ENCODE measurements around the gene RHBDL2.
A peak's percentile ranks its signal among the peaks of the same experiment; 100 is the strongest.
"Not testable (repeated sequence)": the region's sequence is repeated elsewhere in the genome, so short reads cannot be mapped to it uniquely, and the experiment has no call there.

The RHBDL2 gene

GRCh38 chr1:38941527-38942019, at the start of gene RHBDL2:
RHBDL2 (minus strand) TSS chr1:38941830; CDS start chr1:38919212, 22,618 bp downstream.
- DNase-seq = no peak

GRCh38 chr1:38990738-38991637, 49.4 kb upstream of the RHBDL2 start, which contains the start of gene AKIRIN1:
AKIRIN1 (plus strand) TSS chr1:38991276; CDS start chr1:38991381, 105 bp downstream.
- peak; percentile 88 to 91 for DNase-seq

- no peak for DNase-seq
Observed at GRCh38 chr1:38990386-38990737, 48.7 kb upstream of the RHBDL2 start.

- DNase-seq = no peak
Observed at GRCh38 chr1:38989979-38990378, 48.3 kb upstream of the RHBDL2 start.

GRCh38 chr1:38979380-38979779, 37.8 kb upstream of the RHBDL2 start:
- not testable (repeated sequence) for DNase-seq

- DNase-seq = not testable (repeated sequence)
Observed at GRCh38 chr1:38978245-38978542, 36.6 kb upstream of the RHBDL2 start.

- peak; percentile 13 for DNase-seq
Observed at GRCh38 chr1:38977399-38978244, 36.0 kb upstream of the RHBDL2 start.

GRCh38 chr1:38973659-38974437, 32.2 kb upstream of the RHBDL2 start:
- no peak for DNase-seq

- DNase-seq = not testable (repeated sequence)
Observed at GRCh38 chr1:38973145-38973544, 31.5 kb upstream of the RHBDL2 start.

- DNase-seq = no peak
Observed at GRCh38 chr1:38964140-38964548, 22.5 kb upstream of the RHBDL2 start.

- DNase-seq = no peak
Observed at GRCh38 chr1:38962560-38962959, 20.9 kb upstream of the RHBDL2 start.

GRCh38 chr1:38962113-38962512, 20.5 kb upstream of the RHBDL2 start:
- no peak for DNase-seq

GRCh38 chr1:38958967-38959366, 17.3 kb upstream of the RHBDL2 start:
- no peak for DNase-seq

- DNase-seq = no peak
Observed at GRCh38 chr1:38953433-38953860, 11.8 kb upstream of the RHBDL2 start.

- no peak for DNase-seq
Observed at GRCh38 chr1:38950553-38950952, 8.9 kb upstream of the RHBDL2 start.

- DNase-seq = no peak
Observed at GRCh38 chr1:38944547-38944946, 2.9 kb upstream of the RHBDL2 start.

- no peak for DNase-seq
Observed at GRCh38 chr1:38942664-38943428, 1.2 kb upstream of the RHBDL2 start.

- no peak for DNase-seq
Observed at GRCh38 chr1:38941093-38941492, 537 bp downstream of the RHBDL2 start.

GRCh38 chr1:38940339-38941047, 1.1 kb downstream of the RHBDL2 start:
- no peak for DNase-seq

- DNase-seq = no peak
Observed at GRCh38 chr1:38938722-38939260, 2.8 kb downstream of the RHBDL2 start.

GRCh38 chr1:38932571-38932970, 9.1 kb downstream of the RHBDL2 start:
- DNase-seq = no peak
